Daoy (cell line): ENCODE measurements around the gene EXOC3L4. TPM values are rescaled to one million over a fixed set of nuclear protein-coding genes. Genes with fewer than 3 reads are reported as not detected.

Experiments
- DNase-seq: peaks from one replicate; pipeline ENCODE4 v3.0.0-alpha.2; 2015; ENCODE audit warnings: low read depth
- total RNA-seq: library from RNA; depleted of rRNA; stranded (reverse); fragments of >200 nt; shearing (Covaris generic); gene quantifications from 2 replicates; pipeline ENCODE4 v1.2.3, GENCODE V29; 2014

The EXOC3L4 gene
- total RNA-seq, 1 experiment from 2014 or later = 0.97 TPM

DNA sequence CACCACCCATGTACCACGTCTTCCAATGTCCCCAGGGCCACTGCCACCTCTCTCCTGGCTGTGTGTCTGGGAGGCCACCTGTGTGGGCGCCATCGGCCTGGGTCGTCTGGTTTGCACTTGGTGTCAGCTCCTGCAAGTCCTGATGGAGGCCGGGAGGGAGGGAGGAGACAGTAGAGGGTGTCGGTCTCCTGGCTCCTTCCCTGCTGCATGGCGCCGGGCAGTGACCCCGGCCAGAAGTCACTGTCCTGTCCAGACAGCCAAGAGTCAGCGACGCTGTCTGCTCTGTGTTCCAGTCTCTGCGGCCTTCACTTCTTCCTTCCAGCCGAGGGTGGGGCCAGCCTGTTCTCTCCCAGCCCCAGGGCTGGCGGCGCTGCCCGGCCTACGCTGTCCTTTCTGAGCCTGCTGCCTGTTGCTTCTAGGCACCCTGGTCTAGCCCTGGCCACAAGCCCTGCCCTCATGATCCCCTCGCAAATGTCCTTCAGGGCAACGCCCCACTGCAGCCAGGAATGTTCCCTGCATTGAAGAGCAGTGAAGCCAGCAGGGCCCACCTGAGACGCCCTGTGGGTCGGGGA is 23.5 kb upstream of the EXOC3L4 start:
- DNase-seq = no peak

DNA sequence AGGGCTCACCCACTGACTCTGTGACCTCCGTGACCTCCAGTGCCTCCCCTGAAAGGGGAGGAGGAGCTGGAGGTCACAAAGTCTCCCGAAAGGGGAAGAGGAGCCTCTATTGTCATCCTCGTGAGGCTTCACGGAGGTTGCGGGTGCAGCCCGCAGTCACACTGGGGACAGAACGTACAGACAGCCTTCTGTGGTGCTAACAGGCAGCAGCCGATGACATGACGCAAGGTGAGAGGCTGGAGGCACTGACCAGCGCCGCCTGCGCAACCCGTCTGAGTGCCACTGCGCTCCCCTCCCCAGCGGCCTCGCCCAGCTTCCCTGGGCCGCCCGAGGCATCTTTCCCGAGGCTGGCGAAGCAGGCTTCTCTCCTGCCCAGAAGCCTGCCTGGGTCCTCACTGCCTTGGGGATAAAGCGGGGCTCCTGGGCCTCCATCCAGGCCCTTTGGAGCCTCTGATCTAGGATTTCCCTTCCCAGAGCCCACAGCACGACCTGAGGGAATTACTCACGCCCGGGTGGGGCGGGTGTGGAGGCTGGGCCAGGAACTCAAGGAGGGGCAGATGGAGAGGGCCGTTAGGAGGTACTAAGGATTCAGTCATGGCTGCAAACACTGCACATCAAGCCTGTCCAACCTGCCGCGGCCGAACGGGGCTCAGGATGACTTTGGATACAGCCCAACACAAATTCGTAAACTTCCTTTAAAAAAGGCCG is 22.8 kb upstream of the EXOC3L4 start:
- DNase-seq = no peak

GRCh38 chr14:103072595-103073366 is 21.7 kb upstream of the EXOC3L4 start:
- no peak for DNase-seq

DNA sequence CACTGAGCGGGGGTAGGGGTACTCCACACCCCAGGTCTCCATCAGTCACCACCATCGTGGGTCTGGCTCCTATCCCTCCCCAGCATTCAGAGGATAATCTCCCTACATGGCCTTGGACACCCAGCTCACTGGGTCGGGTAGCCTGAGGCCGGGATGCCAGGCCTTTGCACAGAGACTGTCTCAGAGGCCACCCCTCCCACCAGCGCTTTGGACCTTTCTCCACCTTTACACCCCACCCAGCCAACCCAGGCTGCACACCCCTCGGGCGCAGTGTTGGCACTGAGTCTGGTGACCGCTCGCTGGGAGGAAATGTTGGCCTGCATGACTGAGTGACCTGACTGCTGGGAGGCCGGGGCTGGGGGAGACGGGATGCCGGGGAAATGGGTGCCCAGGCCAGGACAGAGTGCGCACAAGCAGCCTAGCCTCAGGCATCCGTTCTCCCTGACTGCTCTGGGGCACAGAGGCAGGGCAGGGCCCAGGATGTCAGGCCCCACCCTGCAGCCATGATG is 21.1 kb upstream of the EXOC3L4 start:
- DNase-seq = no peak

DNA sequence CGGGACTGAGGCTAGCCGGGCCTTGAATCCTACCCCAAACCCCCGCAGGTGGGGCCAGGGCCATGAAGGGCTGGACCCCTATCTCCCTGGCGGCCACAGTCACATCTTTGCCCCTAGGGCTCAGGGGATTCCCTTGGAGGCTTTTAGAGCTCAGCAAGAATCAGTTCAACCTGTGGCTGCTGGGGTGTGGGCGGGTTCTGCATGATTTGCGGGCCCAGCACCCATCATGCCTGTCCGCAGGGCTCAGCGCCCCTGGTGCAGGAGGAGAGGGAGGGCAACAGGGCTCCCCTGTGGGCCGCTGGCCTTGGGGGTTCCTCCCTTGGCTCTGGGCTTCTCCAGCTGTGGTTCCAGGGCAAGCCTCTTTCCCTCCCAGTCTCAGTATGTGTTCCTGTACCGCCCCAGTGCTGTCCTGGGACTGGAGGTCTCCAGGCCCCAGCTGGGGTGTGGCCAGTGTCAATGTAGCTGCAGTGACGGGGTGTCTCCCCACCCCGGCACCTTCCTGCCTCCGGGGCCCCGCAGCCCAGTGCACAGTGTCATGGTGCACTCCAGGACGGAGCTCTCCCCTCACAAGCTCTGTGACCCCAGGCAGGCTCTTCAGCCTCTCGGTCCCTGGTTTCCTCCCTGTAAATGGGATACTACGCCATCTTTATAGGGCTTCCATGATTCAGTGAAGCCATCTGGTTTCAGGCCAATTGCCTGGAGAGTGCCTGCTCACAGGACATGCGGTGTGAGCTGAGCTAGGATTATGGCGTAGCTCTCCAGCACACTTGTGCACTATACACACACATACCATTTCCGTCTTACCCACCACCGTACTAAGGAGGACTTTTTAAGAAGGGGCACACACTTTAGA is 20.4 kb upstream of the EXOC3L4 start:
- DNase-seq = no peak

- DNase-seq = peak; percentile 74
These were observed 19.7 kb upstream of the EXOC3L4 start for GRCh38 chr14:103074729-103075367.

GRCh38 chr14:103078420-103078749 is 16.1 kb upstream of the EXOC3L4 start:
- peak; percentile 85 for DNase-seq

DNA sequence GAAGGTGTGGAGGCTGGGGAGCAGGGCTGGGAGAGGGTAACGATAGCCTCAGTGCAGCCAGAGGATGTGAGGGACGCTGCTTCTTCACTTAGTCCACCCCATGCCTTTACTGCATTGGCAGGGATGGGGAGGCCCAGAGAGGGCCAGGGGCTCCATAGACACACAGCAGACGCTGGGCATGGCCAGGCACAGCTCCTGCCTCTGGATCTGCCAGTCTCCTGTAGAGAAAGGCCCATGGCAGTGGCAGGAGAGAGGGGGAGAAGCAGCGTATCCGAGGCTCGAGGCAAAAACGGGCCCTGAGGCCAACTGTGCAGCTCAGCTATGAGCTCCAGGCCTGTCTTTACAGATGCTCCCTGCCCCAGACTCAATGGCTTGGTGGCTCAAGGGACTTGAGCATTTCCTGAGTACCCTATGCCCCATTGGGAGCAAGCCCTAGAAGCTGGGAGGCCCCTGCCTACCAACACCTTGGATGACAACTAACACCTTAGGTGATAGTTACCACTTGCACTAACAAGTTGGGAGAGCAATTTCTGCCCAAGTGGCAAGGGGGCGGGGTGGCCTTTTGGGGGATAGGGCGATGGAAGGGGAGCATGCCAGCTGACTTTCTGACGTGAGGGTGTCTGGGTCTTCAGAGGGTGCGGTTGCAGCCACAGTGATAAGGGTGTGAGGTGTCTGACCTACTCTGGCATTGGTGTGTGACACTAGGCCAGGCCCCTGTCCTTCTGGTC is 15.5 kb upstream of the EXOC3L4 start:
- no peak for DNase-seq

DNA sequence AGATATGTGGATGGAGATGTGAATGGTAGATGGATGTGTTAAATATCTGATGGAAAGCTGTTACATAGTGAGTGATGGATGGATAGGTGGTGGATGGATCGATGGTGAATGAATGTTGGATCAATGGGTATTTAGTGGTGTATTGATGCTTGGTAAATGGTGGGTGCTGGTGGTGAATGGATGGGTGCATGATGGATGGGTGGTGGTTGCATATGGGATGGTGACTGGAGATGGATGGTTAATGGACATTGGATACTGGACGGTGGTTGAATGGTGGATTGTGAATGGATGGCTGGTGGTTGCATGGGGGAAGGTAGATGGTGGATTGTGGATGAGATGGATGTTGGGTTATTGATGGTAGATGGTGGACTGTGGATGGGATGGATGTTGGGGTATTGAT is 12.6 kb upstream of the EXOC3L4 start:
- DNase-seq = no peak

GRCh38 chr14:103084021-103084919 is 10.3 kb upstream of the EXOC3L4 start, which contains the start of gene LBHD2:
LBHD2 (plus strand) TSS chr14:103084210; CDS start chr14:103086013, 1,803 bp downstream.
- DNase-seq = no peak

- no peak for DNase-seq
These were observed 9.1 kb upstream of the EXOC3L4 start for GRCh38 chr14:103085106-103086091.

DNA sequence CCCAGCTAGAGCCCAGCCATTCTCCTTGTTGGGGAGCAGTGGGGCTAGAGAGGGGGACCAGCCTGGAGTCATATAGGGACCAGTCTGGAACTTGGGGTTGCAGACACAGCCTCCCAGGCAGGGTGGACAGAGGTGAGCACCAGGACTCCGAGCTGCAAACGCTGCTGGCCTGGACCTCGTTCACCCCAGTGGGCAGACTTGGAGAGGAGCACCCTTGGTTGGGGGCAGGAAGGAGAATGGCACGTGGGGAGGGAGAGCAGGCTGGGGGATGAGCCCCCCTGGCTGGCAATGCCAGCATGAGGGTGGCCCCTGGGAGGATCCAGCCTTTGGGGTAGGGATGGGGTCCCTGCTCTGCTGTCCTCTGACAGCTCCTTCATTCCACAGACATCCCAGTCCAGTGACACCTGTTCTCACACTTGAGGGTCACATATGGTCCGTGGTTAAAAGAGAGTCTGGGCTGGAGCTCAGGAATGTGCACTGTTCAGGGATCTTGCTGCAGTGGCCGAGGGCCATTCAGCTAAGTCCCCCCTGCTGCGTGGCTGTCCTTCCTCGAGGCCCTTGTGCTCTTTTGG is 7.7 kb upstream of the EXOC3L4 start:
- DNase-seq = no peak

DNA sequence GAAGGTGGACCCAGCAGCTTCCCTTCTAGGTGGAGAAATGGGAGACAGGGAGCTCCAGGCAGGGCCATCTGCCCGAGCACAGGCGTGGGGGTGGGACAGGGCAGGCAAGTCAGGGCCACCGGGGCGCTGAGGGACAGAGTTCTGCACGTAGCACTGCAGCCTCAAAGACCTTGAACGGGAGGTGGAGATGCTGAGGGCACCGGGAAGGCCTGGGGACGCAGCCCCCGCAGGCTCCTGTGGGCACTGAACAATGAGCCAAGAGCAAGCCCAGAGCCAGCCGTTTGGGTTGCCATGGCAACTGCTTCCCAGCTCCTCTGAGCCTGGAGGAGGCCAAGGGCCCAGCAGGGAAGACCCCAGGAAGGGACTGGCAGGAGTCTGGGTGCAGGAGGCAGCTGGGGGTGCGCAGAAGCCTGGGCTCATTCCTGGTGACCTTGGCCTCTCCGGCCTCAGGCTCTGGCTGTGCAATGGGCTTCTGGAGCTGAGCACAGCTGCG is 7.1 kb upstream of the EXOC3L4 start:
- no peak for DNase-seq

GRCh38 chr14:103088921-103089320 is 5.6 kb upstream of the EXOC3L4 start:
- DNase-seq = no peak

DNA sequence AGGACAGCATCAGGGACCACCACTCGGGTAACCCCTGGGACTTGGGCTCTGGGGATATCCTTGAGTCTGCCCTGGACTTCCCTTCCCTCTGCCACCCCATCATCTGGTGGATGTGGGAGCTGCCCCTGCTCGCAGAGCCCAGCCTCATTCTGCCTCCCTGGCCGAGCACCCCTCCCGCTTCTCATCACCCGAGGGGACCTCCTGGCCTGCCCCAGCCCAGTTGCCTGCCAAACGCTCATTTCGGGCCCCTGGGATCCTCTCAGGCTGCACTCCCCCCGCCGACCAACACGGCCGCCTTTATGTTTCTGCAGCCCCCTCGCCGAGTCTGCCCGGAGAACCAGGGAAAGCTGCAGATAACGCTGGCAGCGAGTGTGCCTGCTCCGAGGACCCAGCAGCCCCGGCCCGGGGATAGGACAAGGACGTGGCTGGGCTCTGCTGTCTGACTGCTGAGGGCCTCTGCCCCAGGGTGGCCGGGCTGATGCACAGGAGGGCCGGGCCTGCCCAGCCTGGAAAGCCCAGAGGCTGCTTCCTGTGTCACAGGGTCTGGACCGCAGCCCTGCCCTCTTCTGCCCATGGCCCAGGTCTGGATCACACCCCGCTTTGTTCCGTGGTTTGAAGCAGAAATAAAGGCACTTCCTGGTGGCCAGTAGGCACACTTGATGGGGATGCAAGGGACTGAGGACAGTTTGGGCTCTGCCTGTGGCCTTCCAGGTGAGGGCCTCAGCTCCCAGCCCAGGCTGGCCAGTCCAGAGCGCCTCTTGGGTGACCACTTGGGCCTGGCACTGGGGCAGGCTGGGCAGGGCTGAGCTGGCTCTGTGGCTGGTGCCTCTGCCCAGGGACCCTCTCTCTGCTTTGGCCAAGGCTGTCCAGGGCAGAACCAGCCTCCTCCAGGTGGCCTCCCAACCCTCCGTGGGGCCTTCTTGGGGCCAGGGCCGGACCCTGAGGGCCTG is 4.9 kb upstream of the EXOC3L4 start:
- no peak for DNase-seq

- no peak for DNase-seq
These were observed 4.0 kb upstream of the EXOC3L4 start for GRCh38 chr14:103090481-103091020.
